ENCODE measurements around the gene PDE3B. TPM values are rescaled to one million over a fixed set of nuclear protein-coding genes. Genes with fewer than 3 reads are reported as not detected.

Gene PDE3B
- total RNA-seq, 6 experiments from 2014 or later, result 14.9 to 47.1 (median 28.8) TPM

DNA sequence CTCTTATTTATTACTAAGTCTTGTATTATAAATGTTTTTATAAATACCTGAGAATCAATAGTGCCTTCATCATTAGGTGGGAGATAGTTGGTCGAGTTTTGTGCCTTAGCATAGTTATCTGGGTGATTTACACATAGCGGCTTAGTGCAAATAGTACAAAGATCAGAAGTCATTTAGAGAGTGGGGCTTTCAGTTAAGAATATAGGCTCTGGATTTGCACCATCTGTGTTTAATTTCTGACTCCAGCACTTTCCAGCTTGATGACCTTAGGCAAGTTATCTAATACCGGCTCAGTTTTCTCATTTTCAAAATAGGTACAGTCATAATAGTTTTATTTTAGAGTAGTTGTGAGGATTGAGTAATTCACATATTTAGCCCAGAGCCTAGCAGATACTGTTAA lies 26.4 kb downstream of the PDE3B start:
- Histone ChIP-seq H3K36me3 (no peaks in the 10 kb centered on the region), H3K27me3 (no peaks in the 10 kb centered on the region), H3K27ac (no peak overlapping the region), H3K4me1 (peaks cover 0 to 34% (median 4%) of the 10 kb centered on the region in 4 donors), H3K4me3 (no peak overlapping the region), H3K9me3 (no peaks in the 10 kb centered on the region)
- TF ChIP-seq, protein P1, sequence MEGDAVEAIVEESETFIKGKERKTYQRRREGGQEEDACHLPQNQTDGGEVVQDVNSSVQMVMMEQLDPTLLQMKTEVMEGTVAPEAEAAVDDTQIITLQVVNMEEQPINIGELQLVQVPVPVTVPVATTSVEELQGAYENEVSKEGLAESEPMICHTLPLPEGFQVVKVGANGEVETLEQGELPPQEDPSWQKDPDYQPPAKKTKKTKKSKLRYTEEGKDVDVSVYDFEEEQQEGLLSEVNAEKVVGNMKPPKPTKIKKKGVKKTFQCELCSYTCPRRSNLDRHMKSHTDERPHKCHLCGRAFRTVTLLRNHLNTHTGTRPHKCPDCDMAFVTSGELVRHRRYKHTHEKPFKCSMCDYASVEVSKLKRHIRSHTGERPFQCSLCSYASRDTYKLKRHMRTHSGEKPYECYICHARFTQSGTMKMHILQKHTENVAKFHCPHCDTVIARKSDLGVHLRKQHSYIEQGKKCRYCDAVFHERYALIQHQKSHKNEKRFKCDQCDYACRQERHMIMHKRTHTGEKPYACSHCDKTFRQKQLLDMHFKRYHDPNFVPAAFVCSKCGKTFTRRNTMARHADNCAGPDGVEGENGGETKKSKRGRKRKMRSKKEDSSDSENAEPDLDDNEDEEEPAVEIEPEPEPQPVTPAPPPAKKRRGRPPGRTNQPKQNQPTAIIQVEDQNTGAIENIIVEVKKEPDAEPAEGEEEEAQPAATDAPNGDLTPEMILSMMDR (IDR thresholded peaks at IDR 0.05), result no peak
- no peak for TF ChIP-seq POLR2A (IDR thresholded peaks at IDR 0.05)
- intact Hi-C loops (cut with DNase I), result no loop called here
- DNase-seq (no peak), ATAC-seq (peak; percentile 59 to 74 (median 70))
- WGBS (ENCODE audit: insufficient coverage, low coverage, low lambda C conversion rate, missing lambda C conversion rate), result 25% methylated on average over 3 of the region's 3 CpGs

GRCh38 chr11:14672635-14673034 lies 29.0 kb downstream of the PDE3B start:
- peaks cover 0 to 40% (median 8%) of the 10 kb centered on the region in 4 donors for H3K4me1 ChIP-seq
- H3K27ac ChIP-seq, result no peak overlapping the region
- no peaks in the 10 kb centered on the region for H3K27me3 ChIP-seq
- WGBS (ENCODE audit: insufficient coverage, low coverage, low lambda C conversion rate, missing lambda C conversion rate), result 83% methylated on average over 1 of the region's 2 CpGs
- intact Hi-C loops (cut with DNase I), result no loop called here
- no peaks in the 10 kb centered on the region for H3K9me3 ChIP-seq
- no peak for TF ChIP-seq POLR2A (IDR thresholded peaks at IDR 0.05)
- TF ChIP-seq, protein P1 (IDR thresholded peaks at IDR 0.05), result no peak
- H3K36me3 ChIP-seq, result no peaks in the 10 kb centered on the region
- ATAC-seq (no peak), DNase-seq (no peak)
- H3K4me3 ChIP-seq, result no peak overlapping the region

GRCh38 chr11:14673421-14673820 lies 29.8 kb downstream of the PDE3B start:
- DNase-seq (no peak), ATAC-seq (no peak)
- 80% methylated on average over 4 of the region's 4 CpGs for WGBS (ENCODE audit: insufficient coverage, low coverage, low lambda C conversion rate, missing lambda C conversion rate)
- TF ChIP-seq POLR2A (IDR thresholded peaks at IDR 0.05), result no peak
- TF ChIP-seq, protein P1 (IDR thresholded peaks at IDR 0.05), result no peak
- H3K4me1 ChIP-seq, result peaks cover 0 to 33% (median 7%) of the 10 kb centered on the region in 4 donors
- H3K27me3 ChIP-seq, result no peaks in the 10 kb centered on the region
- no peak overlapping the region for H3K4me3 ChIP-seq
- H3K27ac ChIP-seq, result no peak overlapping the region
- no peaks in the 10 kb centered on the region for H3K36me3 ChIP-seq
- intact Hi-C loops (cut with DNase I), result no loop called here
- no peaks in the 10 kb centered on the region for H3K9me3 ChIP-seq

DNA sequence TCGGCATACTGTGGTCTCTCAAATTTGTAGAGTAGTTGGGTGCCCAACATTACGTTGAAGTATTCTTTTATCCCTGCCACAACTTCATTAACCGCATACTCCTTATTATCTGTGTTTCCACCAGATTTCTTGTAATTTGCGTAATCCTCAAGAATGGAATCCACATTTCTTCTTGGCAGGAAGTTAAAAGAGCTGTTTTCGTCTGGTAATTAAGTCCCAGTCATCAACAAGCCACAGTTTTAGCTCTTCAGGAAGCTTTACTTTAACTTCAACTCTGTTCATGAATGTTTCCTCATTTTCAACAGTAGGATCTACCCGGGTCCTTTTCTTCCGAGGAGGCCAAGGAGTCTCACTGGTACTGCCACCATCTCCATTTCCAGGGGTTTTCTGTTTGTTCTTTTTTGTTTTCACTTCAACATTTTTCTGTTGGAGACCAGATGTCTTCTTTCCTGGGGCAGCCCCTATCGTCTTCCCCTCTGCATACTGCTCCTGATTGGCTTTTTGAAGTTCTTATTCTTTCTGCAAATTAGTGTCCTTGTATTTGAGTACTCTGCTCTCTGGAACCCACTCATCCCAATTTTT lies 30.3 kb downstream of the PDE3B start:
- no peaks in the 10 kb centered on the region for H3K27me3 ChIP-seq
- H3K9me3 ChIP-seq, result no peaks in the 10 kb centered on the region
- no peak overlapping the region for H3K27ac ChIP-seq
- intact Hi-C loops (cut with DNase I), result no loop called here
- 65% methylated on average over 8 of the region's 8 CpGs for whole genome bisulfite sequencing (ENCODE audit: insufficient coverage, low coverage, low lambda C conversion rate, missing lambda C conversion rate)
- no peak for TF ChIP-seq POLR2A (IDR thresholded peaks at IDR 0.05)
- TF ChIP-seq, protein P1 (IDR thresholded peaks at IDR 0.05), result no peak
- no peak for ATAC-seq
- no peaks in the 10 kb centered on the region for H3K36me3 ChIP-seq
- DNase-seq, result no peak
- no peak overlapping the region for H3K4me3 ChIP-seq
- peaks cover 0 to 28% (median 4%) of the 10 kb centered on the region in 4 donors for H3K4me1 ChIP-seq
